Nucleus accumbens (tissue), 56 donors: Measurements from ENCODE around the gene TMEM170B.

Experiments used
- DNase-seq, 56 donors: peaks; one replicate each; lab custom pipeline; 2025; lab: John Stamatoyannopoulos, UW

Gene TMEM170B, protein sequence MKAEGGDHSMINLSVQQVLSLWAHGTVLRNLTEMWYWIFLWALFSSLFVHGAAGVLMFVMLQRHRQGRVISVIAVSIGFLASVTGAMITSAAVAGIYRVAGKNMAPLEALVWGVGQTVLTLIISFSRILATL

GRCh38 chr6:11537229-11538051, at the start of gene TMEM170B:
TMEM170B (plus strand) TSS chr6:11537749; CDS start chr6:11538278, 529 bp downstream.
- peak; percentile 75 to 100 (median 94) for DNase-seq

DNA sequence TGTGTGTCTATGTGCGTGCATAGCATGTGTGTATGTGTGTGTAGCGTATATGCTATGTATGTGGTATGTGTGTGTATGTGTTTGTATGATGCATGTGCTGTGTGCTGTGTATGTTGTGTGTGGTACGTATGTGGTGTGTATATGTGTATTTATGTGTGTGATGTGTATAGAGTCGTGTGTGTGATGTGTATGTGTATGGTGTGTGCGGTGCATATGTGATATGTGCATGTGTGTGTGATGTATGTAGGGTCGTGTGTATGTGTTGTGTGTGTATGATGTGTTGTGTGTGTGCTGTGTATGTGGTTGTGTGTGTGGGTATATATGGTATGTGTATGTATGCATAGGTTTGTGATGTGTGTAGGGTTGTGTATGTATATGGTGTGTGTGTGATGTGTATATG, 46.6 kb upstream of the TMEM170B start:
- no peak for DNase-seq

DNA sequence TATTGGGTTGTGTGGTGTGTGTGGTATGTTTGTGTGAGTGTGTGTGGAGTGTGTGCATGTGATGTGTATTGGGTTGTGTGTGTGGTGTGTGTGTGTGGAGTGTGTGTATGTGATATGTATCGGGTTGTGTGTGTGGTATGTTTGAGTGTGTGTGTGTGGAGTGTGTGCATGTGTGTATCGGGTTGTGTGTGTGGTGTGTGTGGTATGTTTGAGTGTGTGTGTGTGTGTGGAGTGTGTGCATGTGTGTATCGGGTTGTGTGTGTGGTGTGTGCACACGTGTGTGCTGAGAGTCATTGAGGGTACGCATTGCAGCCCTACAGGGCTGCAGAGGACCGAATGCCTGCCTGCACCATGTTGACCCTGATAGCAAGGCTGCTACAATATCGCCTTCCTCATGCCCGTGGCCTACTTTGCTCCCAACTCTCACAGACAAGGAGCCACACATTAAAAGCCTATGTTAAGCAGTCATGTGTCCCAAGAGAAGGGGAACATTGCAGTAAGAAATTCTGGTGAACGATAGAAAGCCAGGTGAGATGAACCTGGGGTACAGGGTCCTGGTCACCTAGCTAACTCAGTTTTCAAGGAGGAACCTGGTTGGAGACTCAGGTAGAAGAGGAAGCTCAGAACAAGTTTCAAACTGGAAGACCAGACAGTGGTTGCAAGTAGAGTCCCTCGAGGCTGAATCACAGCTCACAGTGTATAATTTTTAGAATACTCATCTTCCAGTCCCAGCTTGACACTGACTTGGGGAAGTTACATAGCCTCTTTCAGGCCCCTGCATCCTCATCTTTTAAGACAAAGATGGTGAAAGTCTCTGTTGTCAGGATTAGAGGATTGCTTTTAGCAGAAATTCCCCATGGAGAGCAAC, 45.7 kb upstream of the TMEM170B start:
- no peak for DNase-seq

DNA sequence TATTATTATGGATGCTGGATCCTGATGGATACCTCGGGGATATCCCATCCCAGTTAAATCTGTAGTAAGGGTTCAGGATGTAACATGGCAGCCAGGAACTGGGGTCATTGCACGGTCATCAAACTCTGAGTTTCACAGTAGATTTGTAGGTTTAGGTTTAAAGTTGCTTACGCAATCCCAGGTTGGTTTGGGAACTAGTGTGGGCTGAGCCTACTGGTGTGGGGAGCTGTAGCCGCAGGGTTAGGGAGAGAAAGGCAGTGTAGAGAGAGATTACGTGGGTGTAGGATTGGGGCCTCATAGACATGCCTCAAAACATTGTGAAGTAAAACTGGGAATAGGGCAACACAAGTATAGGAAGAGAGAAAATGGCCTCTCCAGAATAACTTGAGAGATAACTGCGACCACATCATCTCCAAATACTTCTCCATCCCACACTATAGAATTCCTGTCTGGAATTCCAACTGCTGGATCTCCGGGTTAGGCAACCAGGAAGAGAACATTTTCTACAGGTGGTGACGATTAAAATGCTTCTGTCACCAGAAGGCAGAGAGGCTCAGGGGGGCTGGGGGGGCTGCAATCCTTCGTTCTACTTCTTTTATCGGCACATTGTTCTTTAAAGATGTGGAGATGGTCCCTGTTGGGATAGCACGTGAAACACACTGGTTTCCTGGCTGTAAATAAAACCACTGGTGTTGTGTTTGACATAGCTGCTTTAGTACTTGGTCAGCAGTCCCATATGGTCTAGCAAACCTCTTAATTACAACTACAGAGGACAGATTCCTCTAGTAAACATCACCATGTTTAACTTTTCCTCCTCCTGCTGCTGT, 44.9 kb upstream of the TMEM170B start:
- no peak for DNase-seq

GRCh38 chr6:11493974-11494373, 43.6 kb upstream of the TMEM170B start:
- DNase-seq: no peak

- no peak for DNase-seq
Observed at GRCh38 chr6:11494786-11495564, 42.6 kb upstream of the TMEM170B start.

DNA sequence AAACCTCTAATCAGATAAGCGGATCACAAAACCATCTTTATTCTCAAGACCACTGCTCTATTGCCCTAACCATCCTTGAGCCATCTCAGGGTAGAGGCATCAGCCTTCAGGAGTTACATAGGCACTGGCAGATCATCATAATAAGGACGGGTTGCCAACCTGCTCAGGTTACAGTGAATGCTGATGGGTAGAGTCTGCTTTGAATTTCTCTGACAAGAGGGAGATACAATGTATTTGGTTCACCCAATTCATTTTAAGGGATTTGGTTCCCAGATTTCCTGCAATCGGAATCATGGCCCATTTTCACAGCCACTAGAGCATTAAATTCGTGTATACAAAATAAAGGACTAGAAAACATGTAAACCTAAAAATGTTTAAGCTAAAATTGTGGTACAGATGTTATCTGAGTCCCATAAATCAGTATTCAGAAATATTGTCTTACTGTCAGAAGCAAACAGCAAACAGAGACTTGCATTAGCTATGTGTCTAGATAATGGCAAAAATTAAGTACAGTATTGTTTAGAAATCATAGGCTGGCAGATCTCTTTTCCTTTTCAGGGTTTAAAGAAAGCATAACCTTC, 41.9 kb upstream of the TMEM170B start:
- no peak for DNase-seq

GRCh38 chr6:11496152-11497060, 41.1 kb upstream of the TMEM170B start:
- DNase-seq: peak in 45 of 56 donors; percentile 2 to 81 (median 36)

GRCh38 chr6:11497107-11497506, 40.4 kb upstream of the TMEM170B start:
- DNase-seq: no peak

DNA sequence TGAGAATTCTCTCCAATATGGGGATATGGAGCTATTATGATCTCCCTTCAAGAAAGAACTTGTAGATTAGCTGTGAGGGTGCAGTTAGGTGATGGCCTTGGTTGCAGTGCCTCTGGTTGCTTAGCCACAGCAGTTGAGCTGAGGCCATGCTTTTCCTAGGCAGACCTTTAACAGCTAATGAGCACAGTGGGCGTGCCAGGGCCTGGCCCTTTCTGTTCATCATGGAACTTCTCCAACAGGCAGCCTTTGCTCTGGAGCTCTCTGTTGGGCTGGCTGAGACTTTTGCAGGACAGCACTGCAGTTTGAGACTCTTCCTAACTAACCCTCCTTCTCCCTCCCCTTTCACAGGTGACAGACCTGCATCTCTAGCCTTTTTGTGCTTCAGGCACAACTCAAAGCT, 39.7 kb upstream of the TMEM170B start:
- DNase-seq: peak in 16 of 56 donors; percentile 8 to 54 (median 23)

DNA sequence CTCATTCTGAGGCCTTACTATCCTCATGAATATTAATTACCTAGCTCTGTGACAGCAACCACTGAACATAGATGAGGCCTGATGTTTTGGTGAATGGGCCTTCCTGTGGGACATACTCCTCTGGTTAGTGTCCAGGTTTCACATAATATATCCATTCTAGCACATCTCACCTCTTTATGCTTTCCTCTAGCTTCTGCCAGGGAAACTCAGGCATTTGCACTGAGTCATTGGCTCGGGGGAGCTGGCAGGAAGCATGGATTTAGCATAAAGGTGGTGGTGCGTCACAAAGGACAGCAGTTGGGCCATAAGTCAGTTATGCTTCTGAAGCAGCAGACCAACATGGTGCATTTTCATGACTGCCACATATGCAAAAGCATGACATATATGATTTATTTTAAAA, 37.5 kb upstream of the TMEM170B start:
- no peak for DNase-seq

- no peak for DNase-seq
Observed at GRCh38 chr6:11509471-11509870, 28.1 kb upstream of the TMEM170B start.

DNA sequence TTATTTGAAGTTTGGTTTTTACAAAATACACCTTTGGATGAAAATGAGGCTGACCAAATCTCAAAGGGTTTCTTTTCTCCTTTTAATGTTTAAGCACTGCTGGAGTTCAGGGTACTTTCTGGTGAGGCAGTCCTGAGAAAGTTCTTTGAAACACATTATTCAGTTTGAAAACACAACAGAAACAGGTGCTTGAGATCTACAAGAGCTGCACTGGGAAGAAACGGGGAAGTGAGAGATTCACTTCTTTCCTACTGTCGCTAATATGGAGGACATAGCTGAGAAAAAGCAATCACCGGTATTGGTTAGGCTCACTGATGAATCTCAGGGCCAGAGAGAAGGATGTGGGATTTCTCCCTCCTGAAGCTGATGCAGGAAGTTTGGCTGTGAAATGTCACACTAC, 22.9 kb upstream of the TMEM170B start:
- DNase-seq: no peak

DNA sequence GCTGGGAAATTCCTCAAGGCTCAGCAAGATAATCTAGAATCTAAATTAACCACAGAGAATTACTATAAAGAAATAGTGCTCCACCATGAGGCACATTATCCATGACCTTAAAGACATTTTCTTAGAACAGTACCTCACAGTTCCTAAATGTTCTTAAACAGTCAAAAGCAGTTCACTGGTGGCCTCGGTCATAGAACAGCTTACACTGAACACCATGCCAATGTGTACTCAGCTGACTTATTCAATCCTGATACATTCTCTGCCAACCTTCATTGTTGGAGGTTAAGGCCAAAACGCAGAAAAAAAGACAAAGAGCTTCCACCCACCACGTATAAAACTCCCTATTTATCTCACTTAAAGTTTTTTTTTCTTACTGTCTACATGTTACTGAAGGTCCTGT, 21.8 kb upstream of the TMEM170B start:
- no peak for DNase-seq

DNA sequence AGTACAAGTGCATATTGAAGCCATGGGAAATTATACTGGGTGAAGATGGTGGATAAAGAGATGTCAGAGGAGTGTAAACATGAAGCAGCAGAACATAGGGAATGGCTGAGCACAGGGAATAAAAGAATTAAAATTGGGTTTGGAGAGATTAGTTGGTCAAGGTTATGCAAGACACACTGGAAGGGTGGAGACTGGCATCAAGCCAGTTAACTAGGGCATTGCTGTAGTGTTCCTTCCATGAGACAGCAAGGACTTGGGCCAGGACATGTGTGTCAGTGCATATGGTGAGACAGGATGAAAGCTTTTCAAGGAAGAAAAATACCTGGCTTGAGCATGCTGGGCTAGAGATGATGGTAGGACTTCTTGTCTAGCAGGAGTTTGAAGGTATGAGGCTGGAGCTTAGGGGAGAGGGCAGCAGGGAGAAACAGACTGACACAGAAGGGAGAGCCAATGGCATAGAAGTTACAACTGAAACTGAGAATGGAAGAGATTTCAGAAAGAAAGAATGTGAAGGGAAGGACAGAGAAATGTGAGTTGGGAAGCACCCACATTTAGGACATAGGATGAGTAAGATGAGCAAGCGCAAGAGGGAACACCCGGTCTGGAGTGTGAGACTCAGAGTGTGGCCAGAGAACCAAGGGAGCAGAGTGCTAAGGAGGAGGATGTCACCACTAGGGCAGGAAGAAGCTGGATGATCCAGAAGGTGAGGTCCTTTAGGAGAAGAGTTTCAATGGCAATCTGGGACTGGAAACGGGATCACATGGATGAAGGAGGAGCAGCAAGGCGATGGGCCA, 14.5 kb upstream of the TMEM170B start:
- DNase-seq: no peak

DNA sequence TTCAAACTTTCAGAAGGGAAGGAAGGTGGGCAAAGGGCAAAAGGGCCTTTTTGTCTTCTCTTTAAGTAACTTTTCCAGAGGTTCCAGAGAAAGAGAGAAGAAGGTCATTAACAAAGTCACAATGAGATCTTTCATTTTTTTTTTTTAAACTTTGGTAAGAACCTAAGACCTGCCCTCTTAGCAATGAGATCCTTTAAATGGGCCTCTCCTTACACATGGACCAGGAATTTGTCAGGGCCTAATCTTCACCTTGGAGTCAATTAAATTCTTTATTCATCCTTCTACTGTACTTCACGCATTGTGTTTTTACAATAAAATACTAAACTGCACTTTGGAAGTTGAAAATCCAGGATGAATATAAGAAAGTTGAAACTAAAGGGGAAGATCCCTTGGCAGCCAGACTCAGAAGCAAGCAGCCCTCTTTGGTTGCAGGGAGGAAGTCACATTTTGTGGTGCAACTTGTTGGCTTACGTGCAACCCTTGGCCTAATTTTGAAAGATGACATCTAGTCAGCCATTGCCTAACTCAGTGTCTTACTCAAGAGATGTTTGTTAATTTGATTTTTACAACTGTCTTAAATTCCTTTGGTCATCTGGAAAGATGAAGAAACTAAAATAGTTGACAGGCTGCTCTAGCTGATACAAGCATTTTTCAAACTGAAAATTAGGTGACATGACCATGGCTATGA, 11.9 kb upstream of the TMEM170B start:
- DNase-seq: no peak

DNA sequence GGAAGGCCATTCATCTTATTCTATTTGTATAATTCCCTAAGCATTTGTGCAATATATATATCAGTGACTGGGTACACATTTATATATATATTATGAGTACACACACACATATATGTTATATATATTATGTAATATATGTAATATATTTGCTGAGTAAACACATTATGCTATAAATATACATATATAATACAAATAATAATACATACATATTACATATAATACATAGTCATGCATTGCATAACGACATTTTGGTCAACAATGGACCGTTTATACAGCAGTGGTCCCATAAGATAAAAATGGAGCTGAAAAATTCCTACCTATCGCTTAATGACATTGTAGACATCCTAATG, 11.4 kb upstream of the TMEM170B start:
- no peak for DNase-seq
